Measurements from ENCODE around the gene ZC3H6.

DNA sequence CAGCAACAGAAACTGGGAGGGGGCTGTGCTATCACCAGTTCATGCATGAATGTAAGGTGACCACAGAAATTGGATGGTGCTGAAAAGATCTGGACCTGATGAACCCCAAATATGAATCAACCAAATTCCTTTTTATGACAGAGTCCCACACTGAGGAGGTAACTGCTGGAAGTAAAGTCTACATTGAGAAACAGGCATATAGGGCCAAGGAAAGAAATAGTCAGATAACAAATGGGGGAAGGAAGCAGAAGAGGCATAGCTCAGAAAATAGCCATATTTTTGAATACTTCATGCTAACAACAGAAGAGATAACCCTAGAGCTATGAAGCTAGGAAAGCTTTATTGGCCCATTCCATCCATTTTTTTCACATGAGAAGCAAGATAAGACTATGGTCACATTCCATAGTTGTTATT lies 25.8 kb downstream of the ZC3H6 start:
- TF ChIP-seq CTCF (conservative IDR thresholded peaks at IDR 0.05 in 1 of 2, IDR thresholded peaks at IDR 0.05 in 1 of 2; ENCODE audit: extremely low read depth in 1 of 2, insufficient read depth in 1 of 2, low read depth in 1 of 2, low read length in 2 of 2) (no peak), EZH2 (IDR thresholded peaks at IDR 0.05; ENCODE audit: borderline replicate concordance, low read length) (no peak)

All from mammary epithelial cell (primary cell).